Mammary epithelial cell (primary cell): ENCODE results near the gene C3orf20.
"Not testable (repeated sequence)": the region's sequence is repeated elsewhere in the genome, so short reads cannot be mapped to it uniquely, and the experiment has no call there.

Experiments used
- CTCF ChIP-seq, 2 donors: IDR thresholded peaks in 1 of 2; conservative IDR thresholded peaks in 1 of 2; 2 replicates each; pipeline ENCODE4 v1.5.1; 2011 to 2012; ENCODE audit warnings: inconsistent platforms in 2 of 2, low read length in 2 of 2, mild to moderate bottlenecking in 2 of 2, control low read depth in 1 of 2, low read depth in 1 of 2; ENCODE audit not compliant: insufficient read depth in 1 of 2; ENCODE audit errors: extremely low read depth in 1 of 2
- EZH2 ChIP-seq: IDR thresholded peaks from 2 replicates; pipeline ENCODE4 v1.6.1; 2012; ENCODE audit warnings: low read length, inconsistent platforms, borderline replicate concordance

GRCh38 chr3:14652360-14652907 lies 22.5 kb upstream of the C3orf20 start:
- not testable (repeated sequence) for TF ChIP-seq EZH2; CTCF (conservative IDR thresholded peaks at IDR 0.05 in 1 of 2, IDR thresholded peaks at IDR 0.05 in 1 of 2; ENCODE audit: extremely low read depth in 1 of 2, insufficient read depth in 1 of 2, low read depth in 1 of 2, low read length in 2 of 2)
